Loucy (cell line): ENCODE results near the gene ARHGAP15.

Experiments used
- H2AFZ ChIP-seq: fragments of 200-600 bp; sonication (generic); 2 replicates; pipeline ENCODE4 v1.6.0; 2016; ENCODE audit warnings: antibody characterized with exemption, mild to moderate bottlenecking, low read length, moderate library complexity
- H3F3A ChIP-seq: fragments of 200-600 bp; 2 replicates; pipeline ENCODE4 v1.6.0; 2016; ENCODE audit warnings: antibody characterized with exemption, low read depth, mild to moderate bottlenecking
- H3K27me3 ChIP-seq: fragments of 200-600 bp; sonication (generic); 2 replicates; pipeline ENCODE4 v1.6.1; 2014; ENCODE audit warnings: low read length, mild to moderate bottlenecking; ENCODE audit not compliant: insufficient read depth, poor library complexity, severe bottlenecking
- H3K36me3 ChIP-seq: fragments of 200-600 bp; sonication (generic); 2 replicates; pipeline ENCODE4 v1.6.1; 2016; ENCODE audit warnings: low read length; ENCODE audit not compliant: insufficient read depth
- H3K4me1 ChIP-seq: fragments of 200-600 bp; sonication (generic); 2 replicates; pipeline ENCODE4 v1.5.1; 2014; ENCODE audit warnings: low read length, mild to moderate bottlenecking; ENCODE audit not compliant: insufficient read depth, poor library complexity, severe bottlenecking
- H3K4me2 ChIP-seq: fragments of 200-600 bp; sonication (generic); 2 replicates; pipeline ENCODE4 v1.6.0; 2014; ENCODE audit warnings: antibody characterized with exemption, low read length, low read depth, mild to moderate bottlenecking; ENCODE audit not compliant: poor library complexity, severe bottlenecking
- H3K4me3 ChIP-seq: fragments of 200-600 bp; sonication (generic); 2 replicates; pipeline ENCODE4 v1.5.1; 2014; ENCODE audit warnings: low read length, mild to moderate bottlenecking, mixed read lengths; ENCODE audit not compliant: poor library complexity, severe bottlenecking
- H3K79me2 ChIP-seq: fragments of 200-600 bp; sonication (generic); 2 replicates; pipeline ENCODE4 v1.6.1; 2014; ENCODE audit warnings: low read length; ENCODE audit not compliant: insufficient read depth
- H3K9ac ChIP-seq: fragments of 200-600 bp; sonication (generic); 2 replicates; pipeline ENCODE4 v1.6.0; 2014; ENCODE audit warnings: mild to moderate bottlenecking, low read depth, low read length, moderate library complexity; ENCODE audit not compliant: poor library complexity, severe bottlenecking
- H3K9me2 ChIP-seq: fragments of 200-600 bp; sonication (generic); replicated peaks from 2 replicates; pipeline ENCODE4 v1.6.1; 2016; ENCODE audit warnings: low read depth, low read length, mixed read lengths
- H3K9me3 ChIP-seq: fragments of 200-600 bp; sonication (generic); 2 replicates; pipeline ENCODE4 v1.6.1; 2014; ENCODE audit warnings: mild to moderate bottlenecking, antibody characterized with exemption, low read length, low read depth; ENCODE audit not compliant: insufficient read depth
- H4K20me1 ChIP-seq: fragments of 200-600 bp; sonication (generic); 2 replicates; pipeline ENCODE4 v1.6.0; 2014; ENCODE audit warnings: antibody characterized with exemption, low read length, mild to moderate bottlenecking; ENCODE audit not compliant: insufficient read depth, poor library complexity, severe bottlenecking
- CTCF ChIP-seq: fragments of 200-600 bp; sonication (generic); conservative IDR thresholded peaks from 2 replicates; pipeline ENCODE4 v1.5.1; 2014; ENCODE audit warnings: mild to moderate bottlenecking, antibody characterized with exemption, low read length
- EZH2phosphoT487 ChIP-seq: fragments of 200-600 bp; IDR thresholded peaks from 2 replicates; pipeline ENCODE4 v1.6.1; 2018; ENCODE audit warnings: antibody characterized with exemption, mild to moderate bottlenecking, moderate library complexity, borderline replicate concordance

ARHGAP15 gene

DNA sequence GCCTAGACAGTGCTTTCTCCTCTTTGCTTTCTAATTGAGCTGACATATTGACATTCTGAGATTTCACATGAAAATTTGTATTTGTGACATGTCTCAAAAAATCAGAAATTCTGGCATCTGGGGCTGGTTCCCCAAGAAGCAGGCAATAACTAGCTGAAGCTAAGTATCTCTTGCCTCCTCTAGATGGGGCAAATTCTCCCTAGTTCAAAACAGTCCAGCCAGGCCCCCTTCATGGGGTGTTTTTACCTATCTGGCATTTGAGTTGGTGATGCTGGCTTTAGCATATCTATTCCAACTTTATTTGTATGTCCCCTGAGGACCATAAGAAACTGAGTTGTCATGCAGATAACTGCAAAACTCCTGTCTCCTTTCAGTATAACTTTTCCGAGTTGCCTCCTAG lies 39.9 kb downstream of the ARHGAP15 start:
- Histone ChIP-seq H3K4me3 (no peak overlapping the region), H3K4me2 (no peak overlapping the region), H3K4me1 (peaks cover 61% of the 10 kb centered on the region), H2AFZ (no peak overlapping the region), H3K79me2 (peaks cover 94% of the 10 kb centered on the region), H4K20me1 (peaks cover 88% of the 10 kb centered on the region), H3F3A (peaks cover 18% of the 10 kb centered on the region), H3K27me3 (no peaks in the 10 kb centered on the region), H3K36me3 (peaks cover 73% of the 10 kb centered on the region), H3K9me3 (no peaks in the 10 kb centered on the region), H3K9me2 (no peaks in the 10 kb centered on the region), H3K9ac (no peak overlapping the region)
- TF ChIP-seq CTCF, result peak; percentile 45
- no peak for TF ChIP-seq EZH2phosphoT487

GRCh38 chr2:143171817-143172216 lies 42.6 kb downstream of the ARHGAP15 start:
- peaks cover 89% of the 10 kb centered on the region for H3K79me2 ChIP-seq
- no peak overlapping the region for H3K9ac ChIP-seq
- TF ChIP-seq EZH2phosphoT487, result no peak
- peak; percentile 21; the same call in 1 of the 2 replicates for TF ChIP-seq CTCF
- H3K36me3 ChIP-seq, result peaks cover 51% of the 10 kb centered on the region
- peak overlapping the region; percentile 64 for H3K4me2 ChIP-seq
- H3K4me1 ChIP-seq, result peaks cover 61% of the 10 kb centered on the region
- peaks cover 86% of the 10 kb centered on the region for H4K20me1 ChIP-seq
- H3K27me3 ChIP-seq, result no peaks in the 10 kb centered on the region
- no peak overlapping the region for H2AFZ ChIP-seq
- no peaks in the 10 kb centered on the region for H3K9me3 ChIP-seq
- peak overlapping the region; percentile 43 for H3K4me3 ChIP-seq
- peaks cover 18% of the 10 kb centered on the region for H3F3A ChIP-seq
- no peaks in the 10 kb centered on the region for H3K9me2 ChIP-seq

GRCh38 chr2:143175438-143175837 lies 46.2 kb downstream of the ARHGAP15 start:
- Histone ChIP-seq H3K36me3 (peaks cover 51% of the 10 kb centered on the region), H3K4me1 (peaks cover 27% of the 10 kb centered on the region), H3F3A (peaks cover 11% of the 10 kb centered on the region), H3K27me3 (no peaks in the 10 kb centered on the region), H2AFZ (no peak overlapping the region), H3K9me2 (no peaks in the 10 kb centered on the region), H4K20me1 (peaks cover 66% of the 10 kb centered on the region), H3K9me3 (no peaks in the 10 kb centered on the region; the same call in 1 of the 2 replicates), H3K4me3 (no peak overlapping the region), H3K79me2 (peaks cover 81% of the 10 kb centered on the region), H3K4me2 (no peak overlapping the region), H3K9ac (no peak overlapping the region)
- TF ChIP-seq CTCF (no peak), EZH2phosphoT487 (no peak)
